GM21737 (cell line): ENCODE data around the gene GRM5.

Source experiments
- ATAC-seq: cut with Tn5 transposase; IDR thresholded peaks from one replicate; pipeline ENCODE4 v1.9.1; 2021; ENCODE audit warnings: mild to moderate bottlenecking, moderate library complexity; ENCODE audit not compliant: unreplicated experiment

GRM5 gene

DNA sequence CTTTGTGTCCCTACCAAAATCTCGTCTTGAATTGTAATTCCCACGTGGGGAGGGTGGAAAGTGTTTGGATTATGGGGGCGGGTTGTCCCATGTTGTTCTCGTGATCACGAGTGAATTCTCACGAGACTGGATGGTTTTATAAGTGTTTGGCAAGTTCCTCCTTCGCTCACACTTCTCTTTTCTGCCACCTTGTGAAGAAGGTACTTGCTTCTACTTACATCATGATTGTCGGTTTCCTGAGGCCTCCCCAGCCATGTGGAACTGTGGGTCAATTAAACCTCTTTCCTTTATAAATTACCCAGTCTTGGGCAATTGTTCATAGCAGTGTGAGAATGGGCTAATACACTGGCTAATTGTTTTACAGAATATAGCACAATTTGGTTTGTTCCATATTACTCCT, 326.3 kb downstream of the GRM5 start:
- no peak for ATAC-seq

DNA sequence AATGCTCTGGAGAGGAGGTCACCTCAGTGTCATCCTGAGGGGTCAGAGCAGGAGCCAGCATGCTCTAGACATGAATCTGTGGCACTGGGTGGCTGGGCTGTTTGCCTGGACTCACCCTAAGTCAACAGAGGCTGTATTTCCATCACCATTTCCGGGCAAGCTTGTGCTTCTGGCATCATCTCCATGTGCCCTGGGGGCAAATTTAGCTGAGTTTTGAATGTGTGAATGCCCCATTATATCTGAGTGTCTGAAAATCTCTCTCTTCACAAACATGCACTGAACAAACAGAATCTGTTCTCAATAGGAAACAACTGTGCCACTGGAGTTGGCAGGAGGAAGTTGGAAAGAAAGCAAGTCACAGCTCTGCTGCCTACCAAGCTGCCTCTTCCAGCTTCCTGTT, 356.2 kb downstream of the GRM5 start:
- no peak for ATAC-seq

DNA sequence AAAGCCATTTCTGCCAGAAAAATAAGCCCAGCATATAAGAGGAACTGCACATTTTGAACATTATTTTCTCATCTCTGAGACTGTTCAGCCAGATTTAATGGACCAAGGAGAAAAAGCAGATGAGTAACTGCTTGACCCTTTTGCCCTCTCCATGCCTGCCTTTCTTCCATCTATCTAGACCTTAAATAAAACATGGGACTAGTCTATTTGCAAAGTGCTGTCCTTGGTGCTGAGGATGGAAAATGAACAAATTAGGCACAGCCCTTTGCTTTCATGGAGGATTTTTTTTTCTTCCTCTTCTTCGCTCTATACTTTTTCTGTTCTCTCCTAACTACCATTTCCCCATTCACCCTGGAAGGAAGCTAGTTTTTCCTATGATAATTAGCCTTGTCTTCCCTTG, 361.3 kb downstream of the GRM5 start:
- ATAC-seq = no peak

DNA sequence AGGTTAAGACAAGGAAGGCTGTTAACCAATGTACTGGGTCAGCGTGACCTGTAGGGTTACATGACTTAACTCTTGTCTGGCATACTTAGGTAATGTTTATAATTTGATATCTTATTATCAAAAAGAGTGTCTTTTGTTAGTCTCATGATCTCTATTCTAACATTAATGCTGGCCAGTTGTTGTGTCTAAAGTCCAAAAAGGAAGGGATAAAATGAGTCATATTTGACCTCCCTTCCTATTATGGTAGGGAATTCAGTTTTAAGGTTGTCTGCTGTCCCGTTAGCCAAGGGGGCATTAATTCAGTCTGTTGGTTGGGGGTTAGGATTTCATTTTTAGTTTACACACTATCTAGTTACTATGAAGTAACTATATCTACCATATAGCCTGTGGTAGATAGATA, 364.0 kb downstream of the GRM5 start:
- no peak for ATAC-seq

DNA sequence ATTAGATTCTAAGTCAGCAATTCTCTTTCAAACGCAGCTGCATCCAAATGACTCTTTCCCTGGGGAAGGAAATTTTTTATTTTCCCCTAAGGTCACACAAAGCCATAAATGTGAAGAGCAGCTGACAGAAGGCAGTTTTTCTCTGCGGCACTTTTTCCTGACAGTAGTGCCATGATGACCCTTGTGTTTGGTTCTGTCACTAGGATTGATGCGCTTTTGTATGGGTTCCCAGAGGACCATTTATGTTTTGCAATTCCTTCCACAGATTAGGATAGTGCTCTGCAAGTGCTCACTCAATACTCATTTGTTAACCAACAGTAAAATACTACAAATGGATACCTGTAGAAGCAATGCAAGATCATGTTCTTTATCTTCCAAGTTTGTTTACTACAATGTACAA, 368.6 kb downstream of the GRM5 start:
- no peak for ATAC-seq

DNA sequence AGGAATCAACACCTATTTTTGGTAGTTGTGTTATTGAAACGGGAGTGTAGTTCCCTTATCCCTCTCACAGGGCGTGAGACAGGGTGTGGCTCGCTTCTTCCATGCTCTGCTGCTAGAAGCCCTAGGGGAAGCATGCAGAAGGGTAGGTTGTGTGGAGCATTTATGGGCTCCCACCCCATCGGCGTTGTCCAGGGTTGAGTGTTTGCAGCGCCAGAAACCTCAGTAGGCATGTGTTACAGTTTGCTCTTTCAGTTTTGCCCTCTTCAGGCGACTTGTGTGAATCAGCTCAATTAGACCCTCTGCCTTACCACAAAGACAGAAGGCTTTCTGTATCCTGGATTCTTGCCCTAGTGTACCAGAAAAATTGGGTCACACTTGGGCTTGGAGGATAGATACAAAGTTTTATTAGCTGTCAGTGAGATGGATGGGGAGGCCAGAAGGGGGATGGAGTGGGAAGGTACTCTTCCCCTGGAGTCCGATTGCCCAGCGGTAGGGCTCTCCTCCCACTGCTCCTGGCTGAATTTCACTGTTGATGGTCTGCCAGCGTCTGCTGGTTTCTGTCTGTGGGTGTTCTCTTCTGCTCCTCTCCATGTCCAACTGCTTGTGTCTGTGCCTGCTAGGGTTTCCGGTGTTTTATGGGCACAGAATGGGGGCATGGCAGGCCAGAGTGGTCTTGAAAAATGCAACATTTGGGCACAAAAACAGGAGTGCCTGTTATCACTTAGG, 369.9 kb downstream of the GRM5 start:
- ATAC-seq = no peak

DNA sequence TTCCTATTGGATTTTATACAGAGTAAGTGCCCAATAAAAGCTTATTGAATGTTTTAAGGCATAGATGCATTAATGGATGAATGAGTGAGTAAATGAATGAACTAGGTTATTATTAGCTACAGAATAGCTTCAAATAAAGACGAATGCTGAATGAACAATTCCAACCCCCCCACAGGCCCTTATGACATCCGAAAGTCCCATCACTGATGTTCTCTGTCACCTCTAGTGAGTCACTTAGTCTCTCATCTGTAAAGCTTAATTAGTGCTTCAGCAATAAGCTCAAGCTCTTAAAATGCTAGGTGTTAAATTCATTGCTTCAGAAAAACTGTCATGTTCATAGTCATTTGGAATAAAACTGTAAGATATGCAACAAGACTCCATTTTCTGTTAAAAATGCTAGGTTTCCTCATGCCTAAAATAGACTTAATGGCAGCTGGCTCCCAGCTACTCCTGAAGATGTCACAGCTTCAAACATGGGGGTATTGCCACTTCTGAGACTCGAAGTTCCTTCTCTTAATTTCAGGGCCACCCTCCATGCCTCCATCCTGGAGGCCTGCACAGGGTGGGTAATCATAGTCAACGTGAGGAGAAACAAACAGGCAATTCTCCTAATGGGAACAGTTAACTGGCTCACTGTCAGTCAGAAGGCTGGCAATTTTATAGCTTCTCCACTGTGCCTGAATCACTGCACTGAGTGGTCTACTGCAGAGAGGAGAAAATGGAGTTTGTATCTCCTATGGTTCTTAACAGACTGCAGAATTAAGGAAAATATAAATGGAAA, 373.3 kb downstream of the GRM5 start:
- no peak for ATAC-seq

DNA sequence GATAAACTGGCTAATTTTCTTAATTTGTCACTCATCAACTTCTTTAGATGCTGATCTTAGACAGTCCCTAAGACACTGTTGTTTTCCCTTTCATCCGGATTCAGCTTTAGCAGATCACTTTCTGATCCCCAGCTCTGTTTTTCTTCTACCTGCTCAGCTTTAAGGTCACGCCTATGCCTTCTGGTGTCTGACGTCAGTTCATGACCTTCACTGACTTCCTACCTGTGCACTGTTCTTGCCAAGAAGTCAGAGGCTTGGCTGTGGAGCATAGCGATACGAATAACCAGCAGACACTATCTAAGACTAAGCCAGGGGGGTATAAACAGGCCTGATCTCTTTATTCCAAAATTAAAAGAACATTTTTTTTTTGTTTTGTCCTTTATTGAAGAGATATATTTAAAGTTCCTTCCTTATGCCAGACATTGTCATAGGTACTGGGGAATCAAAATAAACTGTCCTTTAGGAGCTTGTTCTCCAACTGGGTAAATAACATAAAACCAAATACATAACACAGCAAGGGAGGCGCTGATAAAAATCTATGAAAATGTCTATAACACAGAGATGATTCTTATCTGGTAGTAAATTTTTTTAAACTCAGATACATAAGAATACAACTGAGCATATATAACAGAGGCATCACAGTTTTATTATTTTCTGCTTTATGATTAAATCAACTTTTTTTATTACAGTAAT, 376.1 kb downstream of the GRM5 start:
- ATAC-seq = no peak

DNA sequence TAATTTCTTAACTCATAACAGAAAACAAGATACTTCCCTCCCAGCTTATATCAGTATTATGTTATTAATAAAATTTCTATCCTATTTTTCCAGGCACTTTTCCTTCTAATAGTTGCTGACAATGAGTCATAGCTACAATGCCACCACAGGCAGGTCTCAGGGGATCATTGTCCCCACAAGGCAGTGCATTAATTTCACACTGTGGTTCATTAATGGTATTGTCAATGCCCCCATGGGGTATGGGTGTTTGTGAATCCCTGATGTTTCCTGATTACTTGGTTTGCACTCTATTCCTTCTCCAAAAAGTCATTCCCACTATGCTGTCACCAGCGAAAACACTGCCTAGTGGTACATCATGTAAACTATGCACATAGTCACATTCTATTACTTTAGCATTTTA, 382.8 kb downstream of the GRM5 start:
- no peak for ATAC-seq

DNA sequence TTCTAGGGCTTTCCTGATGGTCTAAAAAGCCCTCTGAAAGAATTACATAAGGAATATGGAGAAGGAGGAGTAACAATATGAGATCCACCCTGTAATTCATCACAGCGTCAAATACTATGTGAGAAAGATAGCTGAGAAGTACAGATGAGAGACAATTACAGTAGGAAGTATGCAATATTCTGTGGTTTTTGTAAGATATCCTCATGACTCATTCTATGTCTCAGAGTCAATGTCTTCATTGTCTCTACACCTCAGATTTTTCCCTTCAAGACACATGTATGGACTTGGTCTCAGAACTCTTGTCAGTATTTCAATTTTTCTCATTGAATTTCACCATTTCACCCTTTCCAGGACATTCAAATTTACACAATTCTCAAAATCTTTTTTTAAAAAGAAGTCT, 385.0 kb downstream of the GRM5 start:
- ATAC-seq = no peak

DNA sequence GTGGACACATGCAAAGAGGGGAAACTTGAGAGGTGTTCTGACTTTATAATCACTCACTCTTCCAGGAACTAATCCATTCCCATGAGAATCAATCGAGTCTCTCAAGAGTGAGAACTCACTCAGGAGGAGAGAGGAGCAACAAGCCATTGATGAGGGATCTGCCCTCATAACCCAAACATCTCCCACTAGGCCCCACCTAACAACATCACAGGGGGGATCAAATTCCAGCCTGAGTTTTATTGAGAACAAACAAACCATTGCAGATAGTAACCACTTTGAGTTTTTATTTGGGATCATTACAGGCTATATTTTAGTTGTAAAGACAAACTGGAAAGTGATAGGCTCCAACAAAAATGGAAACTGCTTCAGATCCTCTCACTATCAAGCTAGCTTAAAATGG, 399.4 kb downstream of the GRM5 start:
- ATAC-seq = no peak

DNA sequence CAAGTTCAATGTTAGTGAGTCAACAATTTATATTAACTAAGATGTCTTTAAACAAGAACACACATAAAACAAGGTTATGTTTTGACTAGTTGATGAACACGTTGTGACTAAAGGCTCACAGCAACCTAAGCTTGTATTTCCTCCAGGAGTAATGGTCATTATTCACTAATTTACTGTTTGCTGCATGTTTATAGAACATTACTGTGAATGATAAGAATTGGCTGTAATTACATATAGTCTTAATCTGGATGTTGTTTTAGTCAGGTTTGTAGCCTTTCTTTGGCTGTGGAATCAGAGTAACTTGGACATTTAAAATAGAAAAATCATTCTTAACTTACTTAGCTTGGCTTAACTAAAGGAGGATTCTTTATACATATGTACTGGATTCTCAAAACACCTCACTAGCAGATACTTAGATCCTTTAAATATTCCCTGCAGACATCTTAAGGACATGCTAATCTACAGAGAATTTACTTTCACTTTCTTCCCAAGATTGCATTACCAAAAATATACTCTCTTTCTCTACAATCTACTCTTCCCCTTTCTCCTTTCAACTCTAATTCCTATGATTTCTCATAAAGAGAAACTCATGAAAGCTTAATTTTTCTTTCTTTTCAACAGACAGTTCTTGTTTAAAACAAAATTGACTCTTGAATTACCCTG, 408.6 kb downstream of the GRM5 start:
- no peak for ATAC-seq

DNA sequence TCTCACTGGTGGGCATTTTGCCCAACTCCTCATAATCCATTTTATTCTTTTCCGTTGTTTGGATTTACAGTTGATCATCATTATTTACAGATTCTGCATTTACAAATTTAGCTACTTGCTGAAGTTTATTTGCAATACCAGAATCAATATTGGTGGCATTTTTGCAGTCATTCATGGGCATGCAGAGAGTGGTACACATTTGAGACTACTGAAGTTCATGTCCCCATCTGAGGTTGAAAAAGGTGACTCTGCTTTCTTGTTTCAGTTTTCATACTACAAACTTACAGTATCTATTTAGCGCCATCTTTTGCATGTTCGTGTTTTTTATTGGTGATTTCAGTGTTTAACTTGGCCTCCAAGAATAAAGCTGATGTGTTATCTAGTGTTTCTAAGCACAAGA, 409.5 kb downstream of the GRM5 start:
- no peak for ATAC-seq

DNA sequence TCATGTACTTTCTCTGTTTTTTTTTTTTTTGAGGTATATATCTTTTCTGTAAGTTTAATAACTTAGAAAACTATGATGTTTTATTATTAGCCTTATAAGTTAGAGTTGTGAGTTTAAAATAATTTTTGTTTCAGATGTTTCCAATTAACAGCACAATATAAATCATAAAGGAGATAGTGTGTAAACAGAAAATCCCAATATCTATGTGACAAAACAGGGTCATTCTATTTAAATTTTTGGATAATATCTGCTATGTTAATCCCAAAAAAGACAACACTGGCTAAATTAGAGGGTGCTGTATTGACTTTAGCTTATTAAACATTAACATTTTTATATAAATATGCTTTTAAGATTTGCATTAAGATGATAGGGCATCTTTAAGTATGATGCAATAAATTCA, 410.1 kb downstream of the GRM5 start:
- no peak for ATAC-seq

DNA sequence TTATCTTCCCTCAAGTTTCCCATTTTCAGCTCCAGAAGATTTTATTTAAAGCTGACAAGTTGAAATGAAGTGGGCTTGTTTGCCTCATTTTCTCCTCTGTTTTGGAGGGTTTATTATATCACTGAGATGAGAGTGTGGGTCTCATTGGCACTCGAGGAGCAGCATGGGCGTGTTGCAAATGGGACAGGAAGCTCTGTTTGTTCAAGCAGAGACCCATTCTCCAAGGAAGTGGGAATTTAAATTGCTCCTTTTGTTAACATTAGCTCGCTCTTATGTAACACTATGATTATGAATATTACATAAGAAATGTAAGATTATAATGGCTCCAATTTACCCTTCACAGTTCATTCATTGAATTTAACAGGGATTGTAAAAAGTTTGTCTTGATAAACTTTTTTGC, 410.6 kb downstream of the GRM5 start:
- ATAC-seq = no peak

DNA sequence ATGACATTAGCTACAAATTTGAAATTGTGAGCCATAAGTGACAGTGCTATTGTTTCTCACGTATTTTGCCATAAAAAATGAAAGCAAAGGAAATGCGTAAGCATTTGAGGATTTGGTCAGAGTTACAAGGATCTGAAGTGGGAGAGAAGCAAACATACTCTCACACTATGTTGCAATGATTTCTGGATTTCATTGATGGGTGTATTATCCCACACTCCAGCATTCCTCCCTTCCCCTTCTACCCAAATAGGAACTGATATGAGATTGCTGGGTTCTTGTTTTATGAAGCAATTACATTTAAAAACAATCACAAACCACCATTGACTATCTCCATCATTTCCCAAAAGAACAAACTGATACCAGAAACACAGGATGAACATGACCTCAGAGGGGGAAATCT, 414.2 kb downstream of the GRM5 start:
- no peak for ATAC-seq

DNA sequence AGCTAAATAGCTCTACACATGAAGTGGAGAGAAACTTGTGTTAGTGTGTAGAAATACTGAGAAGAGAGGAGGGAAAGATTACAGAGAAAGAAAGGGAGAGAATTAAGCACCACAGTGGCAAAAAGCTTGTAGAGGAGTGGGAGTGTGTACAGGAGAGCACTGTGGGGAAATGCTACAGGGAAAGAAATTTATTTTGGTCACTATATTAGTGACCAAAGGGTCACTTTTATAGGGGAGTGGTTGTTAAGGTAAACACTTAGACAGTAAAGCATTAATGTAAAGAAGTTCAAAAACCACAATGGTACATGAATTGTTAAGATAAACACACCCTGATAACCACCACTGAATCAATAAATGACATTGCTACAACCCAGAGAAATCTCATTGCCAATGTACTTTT, 421.1 kb downstream of the GRM5 start:
- no peak for ATAC-seq

DNA sequence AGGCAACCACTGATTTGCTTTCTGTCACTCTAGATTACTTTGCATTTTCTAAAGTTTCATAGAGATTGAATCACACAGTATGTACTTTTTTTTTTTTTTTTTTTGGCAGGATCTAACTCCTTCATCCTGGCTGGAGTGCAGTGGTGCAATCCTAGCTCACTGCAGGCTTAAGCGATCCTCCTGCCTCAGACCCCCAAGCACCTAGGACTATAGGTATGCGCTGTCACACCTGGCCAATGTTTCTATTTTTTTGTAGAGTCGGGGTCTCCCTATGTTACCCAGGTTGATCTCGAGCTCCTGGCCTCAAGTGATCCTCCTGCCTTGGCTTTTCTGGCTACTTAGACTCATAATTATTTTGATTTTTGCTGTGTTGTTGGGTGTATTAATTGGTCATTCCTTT, 433.6 kb downstream of the GRM5 start:
- no peak for ATAC-seq

DNA sequence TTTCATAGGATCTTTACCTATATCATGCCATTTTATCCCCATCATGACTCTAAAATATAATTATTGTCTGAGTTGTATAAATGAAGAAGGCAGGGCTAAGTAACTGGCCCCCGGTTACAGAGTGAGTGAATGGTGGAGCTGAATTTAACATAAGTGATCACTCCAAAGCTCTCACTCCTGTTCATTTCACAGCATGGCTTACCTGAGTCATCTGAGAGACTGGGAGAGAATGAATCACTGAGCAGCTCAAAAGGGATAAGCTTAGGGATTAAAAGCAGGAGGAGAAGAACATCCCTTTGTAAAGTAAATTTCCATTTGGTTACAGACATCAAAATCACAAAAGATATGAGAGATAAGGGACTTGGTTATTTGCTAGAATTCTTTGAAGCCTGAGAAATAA, 434.3 kb downstream of the GRM5 start:
- ATAC-seq = no peak

DNA sequence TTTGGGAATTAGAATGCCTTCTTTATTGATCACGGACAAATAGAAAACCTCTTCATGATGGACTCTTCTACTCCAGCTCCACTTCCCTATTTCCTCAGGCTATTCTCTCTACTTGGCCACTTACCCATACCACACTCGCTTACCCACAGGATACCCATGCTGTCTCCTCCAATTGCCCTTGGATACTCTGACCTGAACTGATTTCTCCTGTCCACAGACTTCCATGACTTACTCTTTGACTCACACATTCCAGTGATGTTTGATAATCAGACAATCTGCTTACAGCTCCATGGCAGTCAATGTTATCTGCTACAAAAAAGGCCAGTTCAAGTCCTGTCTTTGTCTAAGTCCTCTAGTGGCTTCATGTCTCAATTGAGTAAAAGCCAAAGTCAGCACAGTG, 436.3 kb downstream of the GRM5 start:
- ATAC-seq = no peak

DNA sequence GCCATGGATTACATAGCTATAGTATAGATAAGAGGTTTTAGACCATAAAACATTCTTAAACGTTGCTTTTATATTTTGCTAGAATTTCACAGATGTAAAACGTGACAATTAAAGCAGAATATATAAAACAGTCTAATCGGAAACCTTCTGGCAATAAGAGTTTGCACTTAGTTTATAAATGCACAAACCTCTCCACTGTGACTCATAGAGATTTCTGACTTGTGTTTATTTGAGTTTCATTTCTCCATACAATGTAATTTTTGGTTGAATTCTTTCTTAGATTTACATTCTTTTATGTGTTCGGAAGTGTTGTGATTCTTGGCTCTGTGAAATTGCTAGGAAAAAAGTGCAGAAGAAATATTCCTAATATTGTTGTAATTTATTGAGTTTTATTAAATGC, 439.6 kb downstream of the GRM5 start:
- no peak for ATAC-seq

DNA sequence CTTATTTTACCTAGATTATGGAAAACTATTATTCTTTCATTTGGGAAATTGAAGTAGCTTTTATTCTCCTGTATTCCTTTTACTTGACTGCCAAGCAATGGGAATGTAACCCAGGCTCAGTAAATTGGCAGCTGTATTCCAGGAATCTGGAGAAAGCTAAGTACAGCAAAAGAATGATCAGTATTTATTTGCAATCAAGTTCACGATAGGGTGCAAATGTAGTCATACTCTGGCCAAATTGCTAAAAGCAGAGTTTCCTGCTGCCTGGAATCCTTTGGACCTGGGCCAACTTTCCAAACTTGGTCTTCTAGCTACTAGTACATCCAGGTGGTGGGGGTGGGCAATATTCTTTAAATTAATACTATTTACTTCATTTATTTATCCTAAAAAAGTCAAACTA, 442.3 kb downstream of the GRM5 start:
- ATAC-seq = no peak
